Measurements from ENCODE around the gene SEMA3G.

Gene SEMA3G

DNA sequence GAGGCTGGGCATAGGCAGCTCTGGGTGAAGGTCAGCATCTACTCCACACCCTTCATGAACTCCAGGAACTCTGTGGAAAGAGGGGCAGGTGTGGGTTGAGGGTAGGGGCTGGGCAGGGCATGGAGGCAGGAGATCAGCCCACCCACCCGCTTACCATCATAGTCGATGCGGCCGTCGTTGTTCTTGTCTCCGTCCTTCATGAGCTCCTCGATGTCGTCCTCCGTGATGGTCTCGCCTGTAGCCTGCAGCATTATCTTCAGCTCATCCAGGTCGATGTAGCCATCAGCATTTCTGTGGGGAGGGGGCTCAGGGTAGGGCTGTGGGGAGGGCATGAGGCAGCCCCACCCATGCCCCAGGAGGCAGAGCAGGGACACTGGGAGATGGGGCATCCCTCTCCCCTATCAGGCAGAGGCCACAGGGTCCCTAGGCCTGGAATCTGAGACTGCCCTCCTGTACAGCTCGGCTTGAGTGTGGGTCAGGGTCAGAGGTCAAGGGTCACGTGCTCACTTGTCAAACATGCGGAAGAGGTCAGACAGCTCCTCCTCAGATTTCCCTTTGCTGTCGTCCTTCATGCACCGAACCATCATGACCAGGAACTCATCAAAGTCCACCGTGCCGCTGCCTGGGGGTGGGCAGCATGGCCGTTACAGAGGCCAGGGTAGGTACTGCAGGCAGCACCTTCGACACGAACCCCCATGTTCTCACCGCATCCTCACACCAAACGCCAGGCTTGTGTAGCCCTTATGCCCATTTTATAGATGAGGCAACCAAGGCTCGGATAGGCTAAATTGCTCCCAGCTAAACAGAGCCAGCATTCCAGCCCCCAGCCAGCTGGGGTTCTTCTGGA lies 6.6 kb upstream of the SEMA3G start:
- H3K27ac Mint-ChIP-seq, result no peak overlapping the region
- peaks cover 19% of the 10 kb centered on the region for H3K4me1 Mint-ChIP-seq (ENCODE audit: low read depth)
- H3K4me3 Mint-ChIP-seq, result no peak overlapping the region

DNA sequence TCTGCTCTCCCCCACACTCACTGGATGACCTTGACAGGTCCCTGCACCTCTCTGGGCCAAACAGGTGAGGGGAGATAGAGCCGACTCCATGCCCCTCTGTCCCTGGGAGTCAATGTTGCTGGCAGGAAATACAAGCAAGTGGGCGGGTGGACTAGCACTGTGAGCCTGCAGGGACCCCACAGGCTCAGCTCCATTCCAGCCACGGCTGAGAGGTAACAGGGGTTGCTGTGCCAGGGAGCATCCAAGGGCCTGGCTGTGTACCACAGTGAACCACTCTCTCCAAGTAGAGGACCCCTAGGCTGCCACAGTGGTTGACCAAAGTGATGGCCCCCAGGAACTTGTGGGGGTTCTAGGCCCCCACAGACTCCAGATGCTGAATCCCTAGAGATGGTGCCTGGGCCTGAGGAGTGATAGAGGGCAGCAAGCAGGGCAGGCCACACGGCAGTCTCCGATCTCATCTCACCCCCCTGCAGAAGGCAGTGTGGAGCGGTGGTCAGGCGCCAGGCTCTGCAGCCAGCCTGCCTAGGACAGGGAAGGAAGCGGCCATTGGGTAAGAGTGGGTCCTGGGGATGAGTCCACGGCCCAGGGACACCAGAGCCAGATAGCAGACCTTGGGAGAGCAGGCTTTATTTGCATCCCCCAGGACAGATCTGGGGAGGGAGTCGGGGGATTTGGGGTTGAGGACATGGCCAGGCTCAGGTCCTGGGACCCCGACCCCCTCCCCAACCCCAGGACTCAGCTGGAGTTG lies 5.8 kb upstream of the SEMA3G start:
- no peaks in the 10 kb centered on the region for H3K9me3 Mint-ChIP-seq
- no peak overlapping the region for H3K4me3 Mint-ChIP-seq
- no peaks in the 10 kb centered on the region for H3K36me3 Mint-ChIP-seq (ENCODE audit: low read depth)
- H3K27me3 Mint-ChIP-seq, result no peaks in the 10 kb centered on the region
- H3K27ac Mint-ChIP-seq, result no peak overlapping the region
- H3K4me1 Mint-ChIP-seq (ENCODE audit: low read depth), result peaks cover 13% of the 10 kb centered on the region

More for the DNA sequence above, 6.6 kb upstream of the SEMA3G start:
- no peaks in the 10 kb centered on the region for H3K9me3 Mint-ChIP-seq
- H3K27me3 Mint-ChIP-seq, result no peaks in the 10 kb centered on the region
- H3K36me3 Mint-ChIP-seq (ENCODE audit: low read depth), result no peaks in the 10 kb centered on the region

DNA sequence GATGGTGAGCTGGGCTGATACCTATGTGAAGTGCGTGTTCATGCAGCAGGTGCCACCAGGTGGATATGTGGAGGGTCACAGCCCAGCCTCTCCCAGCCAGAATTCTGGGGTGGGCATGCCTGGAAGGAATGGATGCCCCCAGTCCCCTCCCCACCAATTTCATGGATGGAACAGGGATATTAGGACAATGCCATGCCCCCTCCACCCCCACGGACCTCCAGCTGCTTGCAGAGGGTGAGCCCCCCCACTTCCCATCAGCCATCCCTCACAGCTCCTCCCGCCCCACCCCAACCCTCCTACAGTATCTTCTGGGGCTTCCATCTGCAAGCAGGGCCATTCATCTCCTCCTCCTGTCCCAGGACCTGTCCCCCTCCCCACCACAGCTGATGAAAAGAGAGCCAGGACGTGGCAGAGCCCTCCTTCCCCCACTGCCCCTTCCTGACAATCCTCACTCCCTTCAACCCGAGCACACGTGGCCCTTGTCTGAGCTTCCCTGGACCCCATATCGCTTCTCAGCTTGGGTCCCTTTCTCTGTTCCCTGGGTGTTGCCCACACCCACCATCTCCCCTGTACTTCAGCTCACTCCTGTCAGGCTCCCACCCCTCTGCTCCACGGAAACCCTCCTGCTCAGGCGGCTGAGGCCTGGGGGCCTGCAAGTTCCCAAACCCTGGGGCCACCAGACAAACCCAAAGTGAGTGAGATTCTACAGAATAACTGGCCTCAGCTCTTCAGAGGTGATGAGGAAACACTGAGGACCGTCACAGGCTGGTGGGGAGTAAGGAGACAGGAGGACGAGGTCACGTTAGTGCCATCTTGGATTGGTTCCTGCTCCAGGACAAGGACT lies 2.8 kb upstream of the SEMA3G start:
- no peaks in the 10 kb centered on the region for H3K27me3 Mint-ChIP-seq
- H3K36me3 Mint-ChIP-seq (ENCODE audit: low read depth), result no peaks in the 10 kb centered on the region
- no peaks in the 10 kb centered on the region for H3K4me1 Mint-ChIP-seq (ENCODE audit: low read depth)
- no peak overlapping the region for H3K4me3 Mint-ChIP-seq
- no peaks in the 10 kb centered on the region for H3K9me3 Mint-ChIP-seq
- H3K27ac Mint-ChIP-seq, result no peak overlapping the region

GRCh38 chr3:52446631-52447511 lies 2.0 kb upstream of the SEMA3G start:
- Mint-ChIP-seq H3K27ac (no peak overlapping the region), H3K36me3 (ENCODE audit: low read depth) (no peaks in the 10 kb centered on the region), H3K9me3 (no peaks in the 10 kb centered on the region), H3K4me3 (no peak overlapping the region), H3K4me1 (ENCODE audit: low read depth) (no peaks in the 10 kb centered on the region), H3K27me3 (no peaks in the 10 kb centered on the region)

GRCh38 chr3:52446042-52446441 lies 1.1 kb upstream of the SEMA3G start:
- H3K27me3 Mint-ChIP-seq, result no peaks in the 10 kb centered on the region
- H3K9me3 Mint-ChIP-seq, result no peaks in the 10 kb centered on the region
- H3K4me1 Mint-ChIP-seq (ENCODE audit: low read depth), result no peaks in the 10 kb centered on the region
- H3K4me3 Mint-ChIP-seq, result no peak overlapping the region
- H3K36me3 Mint-ChIP-seq (ENCODE audit: low read depth), result no peaks in the 10 kb centered on the region
- H3K27ac Mint-ChIP-seq, result no peak overlapping the region

DNA sequence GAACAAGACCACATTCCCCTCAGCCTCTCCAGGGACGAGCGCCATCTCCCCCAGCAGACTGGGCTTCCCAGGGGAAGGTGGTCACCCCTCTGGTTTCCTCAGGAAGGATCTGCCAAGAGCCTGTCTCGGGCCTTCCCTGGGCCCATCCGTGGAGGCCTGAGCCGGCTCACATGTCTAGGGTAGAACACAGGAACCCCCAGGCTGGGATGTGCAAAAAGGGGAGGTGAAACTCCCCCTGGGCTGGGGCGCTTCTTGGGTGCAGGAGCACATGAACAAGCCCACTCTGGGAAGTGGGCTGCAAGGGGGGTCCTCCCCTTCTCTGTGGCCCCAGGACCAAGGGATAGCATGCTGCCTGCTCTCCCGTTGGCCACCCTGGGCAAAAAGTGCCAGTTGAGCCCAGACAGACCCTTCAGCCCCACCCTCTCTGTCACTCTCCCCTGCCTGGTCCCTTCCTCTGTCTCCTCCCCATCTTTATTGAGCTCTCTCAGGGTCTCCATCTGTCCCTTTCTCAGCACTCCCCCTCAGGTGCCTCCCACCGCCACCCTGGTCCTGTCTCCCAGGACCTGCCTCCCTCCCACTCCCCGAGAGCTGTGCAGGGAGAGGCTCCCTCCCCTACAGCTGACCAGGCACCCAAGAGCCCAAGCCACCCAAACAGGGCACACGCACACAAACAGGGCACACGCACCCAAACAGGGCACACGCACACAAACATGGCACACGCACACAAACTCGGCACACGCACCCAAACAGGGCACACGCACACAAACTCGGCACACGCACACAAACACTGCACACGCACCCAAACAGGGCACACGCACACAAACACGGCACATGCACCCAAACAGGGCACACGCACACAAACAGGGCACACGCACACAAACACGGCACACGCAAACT lies 864 bp downstream of the SEMA3G start:
- Mint-ChIP-seq H3K27ac (no peak overlapping the region), H3K9me3 (no peaks in the 10 kb centered on the region), H3K36me3 (ENCODE audit: low read depth) (no peaks in the 10 kb centered on the region), H3K4me3 (no peak overlapping the region), H3K4me1 (ENCODE audit: low read depth) (no peaks in the 10 kb centered on the region), H3K27me3 (no peaks in the 10 kb centered on the region)

DNA sequence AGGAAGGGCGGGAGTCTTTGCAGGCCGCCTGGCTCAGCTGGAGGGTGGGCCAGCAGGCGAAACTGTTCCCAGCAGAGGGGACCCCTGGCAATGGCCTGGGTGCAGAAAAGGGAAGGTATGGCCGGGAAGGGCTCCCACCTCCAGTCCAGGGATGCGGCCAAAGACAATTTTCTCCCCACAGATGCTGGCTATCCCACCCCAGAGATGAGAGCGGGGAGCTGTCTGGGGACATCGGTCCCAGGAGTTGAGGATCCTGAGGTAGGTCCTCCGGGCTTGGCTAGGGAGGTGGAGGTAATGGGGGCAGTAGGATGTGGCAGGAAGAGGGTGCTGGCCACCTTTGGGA lies 1.7 kb downstream of the SEMA3G start:
- no peak overlapping the region for H3K4me3 Mint-ChIP-seq
- H3K9me3 Mint-ChIP-seq, result no peaks in the 10 kb centered on the region
- no peaks in the 10 kb centered on the region for H3K36me3 Mint-ChIP-seq (ENCODE audit: low read depth)
- no peaks in the 10 kb centered on the region for H3K4me1 Mint-ChIP-seq (ENCODE audit: low read depth)
- H3K27ac Mint-ChIP-seq, result no peak overlapping the region
- no peaks in the 10 kb centered on the region for H3K27me3 Mint-ChIP-seq

DNA sequence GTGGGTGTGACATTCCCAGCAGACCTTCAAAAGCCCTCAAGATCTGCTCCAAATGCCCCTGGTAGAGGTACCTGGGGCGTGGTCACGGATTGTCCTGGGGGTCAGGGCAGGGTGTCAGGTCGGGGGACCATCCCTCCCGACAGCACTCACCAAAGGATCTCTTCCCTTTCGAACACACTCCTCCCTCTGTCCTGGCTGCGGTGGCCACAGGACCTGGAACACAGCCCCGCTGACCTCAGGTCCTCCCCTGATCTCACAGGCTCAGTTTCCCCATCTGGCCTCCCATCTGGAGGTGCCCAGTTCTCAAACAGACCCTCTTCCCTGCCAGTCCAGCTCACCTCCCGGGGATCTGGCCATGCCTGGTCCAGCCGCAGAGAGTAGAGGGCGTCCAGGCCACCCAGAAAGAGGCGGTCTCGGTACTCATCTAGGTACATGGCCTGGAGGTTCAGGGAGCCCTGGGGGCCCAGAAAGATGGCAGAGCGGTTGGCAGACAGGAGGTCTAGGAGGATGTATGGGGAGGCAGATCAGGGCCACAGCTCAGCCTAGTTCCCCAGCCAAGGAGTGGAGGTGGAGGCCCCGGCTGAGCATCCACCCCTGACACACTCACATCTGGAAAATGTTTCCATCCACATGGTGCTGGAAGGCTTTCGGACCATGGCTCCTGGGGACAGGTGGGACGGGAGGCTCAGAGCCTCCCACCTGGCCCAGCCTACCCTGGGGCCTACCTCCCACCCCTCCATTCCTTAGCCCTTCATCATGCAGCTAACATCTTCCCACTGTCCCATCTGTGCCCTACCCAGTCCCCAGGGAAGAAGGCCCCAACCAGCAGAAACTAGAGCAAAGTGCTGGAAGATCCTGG lies 2.3 kb downstream of the SEMA3G start:
- Mint-ChIP-seq H3K4me1 (ENCODE audit: low read depth) (no peaks in the 10 kb centered on the region), H3K27me3 (no peaks in the 10 kb centered on the region), H3K27ac (no peak overlapping the region), H3K9me3 (no peaks in the 10 kb centered on the region), H3K36me3 (ENCODE audit: low read depth) (no peaks in the 10 kb centered on the region), H3K4me3 (no peak overlapping the region)

DNA sequence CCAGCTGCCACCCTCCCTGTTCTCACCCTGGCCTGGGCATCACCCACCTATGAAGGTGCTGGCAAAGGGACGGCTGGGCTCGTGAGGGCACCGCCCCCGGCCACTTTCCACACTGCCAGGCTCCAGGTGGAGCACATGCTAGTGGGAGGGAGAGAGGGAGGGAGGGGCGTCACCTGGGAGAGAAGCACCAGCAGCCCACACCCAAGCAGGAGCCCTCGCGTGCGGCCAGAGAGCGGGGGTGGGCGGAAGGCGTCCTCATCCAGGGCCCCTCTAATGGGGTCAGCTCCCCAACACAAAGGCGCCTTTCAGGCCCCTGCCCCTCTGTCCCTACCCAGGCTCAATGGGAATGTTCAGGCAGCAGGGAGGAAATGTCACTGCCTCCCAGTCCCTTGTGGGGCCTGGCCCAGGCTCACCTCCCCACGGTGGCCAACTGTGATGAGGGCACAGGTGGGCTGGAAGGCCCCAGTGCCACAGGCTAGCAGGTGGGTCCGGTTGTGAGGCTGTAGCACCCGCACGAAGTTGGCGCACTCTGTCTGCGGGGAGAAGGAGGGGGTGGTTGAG lies 3.1 kb downstream of the SEMA3G start:
- H3K9me3 Mint-ChIP-seq, result no peaks in the 10 kb centered on the region
- H3K4me1 Mint-ChIP-seq (ENCODE audit: low read depth), result no peaks in the 10 kb centered on the region
- H3K4me3 Mint-ChIP-seq, result no peak overlapping the region
- no peaks in the 10 kb centered on the region for H3K36me3 Mint-ChIP-seq (ENCODE audit: low read depth)
- no peaks in the 10 kb centered on the region for H3K27me3 Mint-ChIP-seq
- H3K27ac Mint-ChIP-seq, result no peak overlapping the region

GRCh38 chr3:52441091-52441771 lies 3.7 kb downstream of the SEMA3G start:
- no peaks in the 10 kb centered on the region for H3K9me3 Mint-ChIP-seq
- no peaks in the 10 kb centered on the region for H3K27me3 Mint-ChIP-seq
- no peak overlapping the region for H3K27ac Mint-ChIP-seq
- H3K36me3 Mint-ChIP-seq (ENCODE audit: low read depth), result no peaks in the 10 kb centered on the region
- H3K4me3 Mint-ChIP-seq, result no peak overlapping the region
- H3K4me1 Mint-ChIP-seq (ENCODE audit: low read depth), result no peaks in the 10 kb centered on the region

GRCh38 chr3:52440671-52441070 lies 4.2 kb downstream of the SEMA3G start:
- H3K36me3 Mint-ChIP-seq (ENCODE audit: low read depth), result no peaks in the 10 kb centered on the region
- no peak overlapping the region for H3K4me3 Mint-ChIP-seq
- no peaks in the 10 kb centered on the region for H3K9me3 Mint-ChIP-seq
- H3K27ac Mint-ChIP-seq, result no peak overlapping the region
- H3K27me3 Mint-ChIP-seq, result no peaks in the 10 kb centered on the region
- H3K4me1 Mint-ChIP-seq (ENCODE audit: low read depth), result no peaks in the 10 kb centered on the region

DNA sequence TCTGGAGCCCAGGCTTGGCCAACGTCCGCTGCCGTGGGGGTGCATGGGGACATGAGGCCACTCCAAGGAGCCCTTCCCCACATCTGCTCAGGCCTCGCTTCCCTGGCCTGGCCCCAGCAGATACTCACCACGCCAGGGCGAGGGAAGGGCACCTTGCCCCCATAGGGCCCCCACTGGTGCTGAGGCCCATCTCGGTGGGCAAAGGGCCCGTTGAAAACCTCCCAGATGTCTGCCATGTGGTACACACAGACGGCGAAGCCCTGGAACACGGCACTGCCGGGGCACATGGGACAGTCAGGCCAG lies 4.7 kb downstream of the SEMA3G start:
- Mint-ChIP-seq H3K4me3 (no peak overlapping the region), H3K27ac (no peak overlapping the region), H3K36me3 (ENCODE audit: low read depth) (no peaks in the 10 kb centered on the region), H3K27me3 (no peaks in the 10 kb centered on the region), H3K9me3 (no peaks in the 10 kb centered on the region), H3K4me1 (ENCODE audit: low read depth) (no peaks in the 10 kb centered on the region)
